ENCODE results near the gene SURF1.

DNA sequence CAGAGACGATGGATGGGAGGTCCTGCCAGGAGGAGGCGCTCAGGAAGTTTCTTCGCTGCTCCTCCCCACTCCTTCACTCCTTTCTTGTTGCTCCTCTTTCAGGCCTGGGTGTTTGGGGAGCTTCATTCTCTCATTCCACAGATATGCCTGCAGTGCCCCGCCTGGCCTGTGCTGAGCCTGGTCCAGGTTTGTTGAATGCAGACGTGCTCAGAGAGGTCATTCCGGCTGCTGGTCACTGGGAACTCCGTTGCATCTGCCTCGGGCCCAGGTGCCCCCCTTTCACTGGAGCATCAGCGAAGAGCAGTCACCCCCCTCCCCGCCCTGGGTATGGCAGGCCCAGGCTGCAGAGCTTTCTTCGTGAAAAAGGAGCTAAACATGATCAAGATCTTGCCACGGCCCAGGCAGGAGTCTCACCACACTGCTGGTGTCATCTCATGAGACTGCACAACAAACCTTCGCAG lies 35.8 kb downstream of the SURF1 start:
- TF ChIP-seq CTCF (IDR thresholded peaks at IDR 0.05; ENCODE audit: low read length) (no peak), EZH2 (IDR thresholded peaks at IDR 0.05; ENCODE audit: borderline replicate concordance, low read length) (no peak)

Measured in OCI-LY1 (cell line).